ENCODE data around the gene C18orf63.
"Not testable (repeated sequence)": the region's sequence is repeated elsewhere in the genome, so short reads cannot be mapped to it uniquely, and the experiment has no call there.

C18orf63 gene

DNA sequence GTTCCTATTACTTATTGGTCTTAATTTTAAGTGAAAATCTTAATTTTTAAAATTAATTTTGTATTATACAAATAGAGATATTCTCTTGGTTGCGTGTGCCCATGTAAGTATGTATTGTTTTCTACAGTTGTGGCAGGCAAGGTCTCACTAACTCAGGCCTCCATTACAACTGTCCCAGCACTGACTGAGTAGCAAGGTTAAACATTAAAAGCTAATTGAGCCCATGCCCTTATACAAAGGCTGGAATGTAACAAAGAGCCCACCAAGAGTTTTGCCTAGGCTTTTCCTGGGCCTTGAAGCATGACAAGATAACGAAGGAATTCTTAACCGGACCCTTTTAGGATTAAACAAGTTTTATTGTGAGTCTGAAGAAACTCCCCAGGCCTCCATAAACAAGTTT lies 11.2 kb downstream of the C18orf63 start:
- DNase-seq (ENCODE audit: low spot score) = not testable (repeated sequence)

DNA sequence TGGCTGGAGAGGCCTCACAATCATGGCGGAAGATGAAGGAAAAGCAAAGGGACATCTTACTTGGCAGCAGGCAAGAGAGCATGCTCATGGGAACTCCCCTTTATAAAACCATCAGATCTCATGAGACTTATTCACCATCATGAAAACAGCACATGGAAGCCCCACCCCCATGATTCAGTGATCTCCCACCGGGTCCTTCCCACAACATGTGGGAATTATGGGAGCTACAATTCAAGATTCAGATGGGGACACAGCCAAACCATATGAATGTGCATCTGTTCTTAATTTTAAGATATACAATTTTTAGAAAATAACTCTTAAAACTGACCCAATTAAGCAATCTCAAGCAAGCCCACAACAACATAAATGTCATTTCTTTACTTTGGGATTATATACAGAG lies 12.6 kb downstream of the C18orf63 start:
- no peak for DNase-seq (ENCODE audit: low spot score)

DNA sequence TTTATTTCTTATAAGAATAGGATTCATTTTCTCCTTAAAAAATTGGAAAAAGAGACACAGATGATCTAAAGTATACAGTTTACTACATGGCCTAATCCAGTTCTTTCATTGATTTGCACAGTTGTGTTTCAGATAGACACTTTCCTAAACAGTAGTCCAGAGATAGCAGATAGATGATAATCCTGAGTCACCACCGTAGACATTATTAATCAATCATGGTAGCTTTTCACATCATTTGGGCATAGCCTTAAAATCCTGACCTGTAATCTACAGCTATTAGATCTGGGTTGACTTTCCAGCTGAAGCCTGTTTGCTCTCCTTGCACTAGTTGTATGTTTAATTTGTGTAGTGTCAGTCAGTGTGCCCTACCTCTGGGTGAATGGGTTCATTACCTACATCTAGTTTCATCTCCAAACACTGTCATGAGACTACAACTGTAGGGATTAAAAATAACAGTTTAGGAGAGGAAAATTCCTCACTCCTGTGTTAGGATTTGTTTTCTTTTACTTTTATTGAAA lies 14.1 kb downstream of the C18orf63 start:
- no peak for DNase-seq (ENCODE audit: low spot score)

DNA sequence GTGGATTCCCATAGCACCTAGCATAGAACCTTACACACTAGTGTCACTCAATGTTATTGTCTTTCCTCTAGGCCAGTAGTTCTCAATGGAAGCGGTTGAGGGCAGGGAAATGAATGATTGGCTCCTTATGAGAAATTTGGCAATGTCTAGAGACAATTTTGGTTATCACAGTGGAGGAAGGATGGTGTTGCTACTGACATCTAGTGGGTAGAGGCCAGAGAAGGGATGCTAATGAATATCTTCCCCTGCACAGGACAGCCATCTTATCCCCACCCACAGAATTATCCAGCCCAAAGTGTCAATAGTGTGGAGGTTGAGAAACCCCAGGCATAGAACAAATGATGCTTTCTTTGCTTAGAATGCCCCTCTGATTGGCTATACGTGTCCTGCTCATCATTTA lies 15.8 kb downstream of the C18orf63 start:
- DNase-seq (ENCODE audit: low spot score) = no peak

DNA sequence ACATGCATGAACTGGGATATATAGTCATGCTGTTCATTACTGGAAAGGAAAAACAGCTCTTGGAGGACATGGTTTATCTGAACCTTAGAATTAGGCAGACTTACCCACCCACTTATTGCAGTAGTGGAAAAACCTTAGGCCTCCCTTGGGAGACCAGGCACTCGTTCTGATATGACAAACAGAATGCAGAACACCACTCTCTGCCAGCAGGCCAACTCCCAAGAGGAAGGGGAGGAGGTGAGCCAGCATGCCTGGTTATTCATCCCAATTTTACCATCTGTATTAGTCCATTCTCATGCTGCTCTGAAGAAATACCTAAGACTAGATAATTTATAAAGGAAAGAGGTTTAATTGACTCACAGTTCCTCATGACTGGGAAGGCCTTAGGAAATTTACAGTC lies 17.5 kb downstream of the C18orf63 start:
- DNase-seq (ENCODE audit: low spot score) = no peak

DNA sequence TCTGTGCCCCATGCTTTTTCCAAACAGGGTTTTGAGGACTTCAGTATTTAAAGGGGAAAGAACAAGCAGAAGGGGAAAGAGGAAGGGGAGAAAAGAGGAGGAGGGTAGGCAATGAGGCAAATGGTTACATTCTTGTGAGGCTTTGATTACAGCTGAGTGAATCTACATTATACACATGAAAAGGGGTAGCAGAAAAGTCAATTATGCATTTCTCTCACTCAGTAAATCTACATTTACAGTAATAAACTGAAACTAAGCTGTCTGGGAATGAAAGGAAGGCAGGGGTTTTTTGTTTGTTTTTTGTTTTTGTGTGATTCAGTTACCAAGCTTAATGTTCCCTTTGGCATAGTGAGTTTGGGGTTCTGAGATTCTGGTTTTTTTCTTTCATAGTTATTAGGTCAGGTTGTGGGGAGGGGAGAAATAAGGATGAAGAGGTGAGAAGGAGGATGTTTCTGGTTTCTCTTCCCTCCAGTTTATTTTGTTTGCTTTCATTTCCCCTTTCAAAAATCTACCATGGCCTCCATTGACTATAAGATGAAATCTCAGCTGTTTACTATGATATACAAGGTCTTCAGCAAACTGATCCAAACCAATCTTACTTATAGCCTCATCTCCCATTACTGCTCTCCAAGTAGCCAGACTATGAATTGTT lies 18.7 kb downstream of the C18orf63 start:
- DNase-seq (ENCODE audit: low spot score) = no peak

GRCh38 chr18:74336656-74337055 lies 21.0 kb downstream of the C18orf63 start:
- no peak for DNase-seq (ENCODE audit: low spot score)

DNA sequence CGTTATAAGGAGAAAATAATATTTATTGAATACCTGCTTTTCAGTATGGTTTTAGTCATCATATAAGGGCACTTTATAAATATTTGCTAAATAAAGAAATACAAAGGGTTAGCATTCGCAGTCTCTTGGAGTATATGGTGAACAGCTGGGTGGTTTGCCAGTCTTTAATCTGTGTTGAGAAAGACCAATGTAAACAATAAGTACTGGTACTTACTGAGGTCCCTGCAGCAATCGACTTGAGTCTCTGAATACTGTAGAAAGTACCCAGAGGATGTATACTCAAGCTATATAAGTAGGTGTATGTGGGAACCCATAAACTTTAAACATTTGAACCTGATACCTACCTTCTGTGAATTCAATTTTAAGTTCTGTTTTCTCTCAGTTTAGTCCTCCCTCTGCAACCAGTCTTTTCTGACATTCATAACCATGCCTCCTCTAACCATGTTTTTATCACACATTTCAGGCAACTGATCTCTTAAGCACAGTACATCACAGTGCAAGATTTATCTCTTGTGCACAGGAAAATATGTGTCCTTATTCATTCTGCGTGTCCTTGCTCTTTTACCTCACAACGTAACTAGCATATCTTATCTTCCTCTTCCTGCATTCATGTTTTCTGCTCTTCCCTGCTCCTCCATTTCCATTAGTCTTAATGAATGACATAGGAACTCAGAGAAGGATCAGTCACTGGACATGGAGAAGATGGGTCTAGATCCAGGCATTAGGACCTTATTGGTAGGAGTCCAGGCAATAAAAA lies 21.7 kb downstream of the C18orf63 start:
- DNase-seq (ENCODE audit: low spot score) = no peak

DNA sequence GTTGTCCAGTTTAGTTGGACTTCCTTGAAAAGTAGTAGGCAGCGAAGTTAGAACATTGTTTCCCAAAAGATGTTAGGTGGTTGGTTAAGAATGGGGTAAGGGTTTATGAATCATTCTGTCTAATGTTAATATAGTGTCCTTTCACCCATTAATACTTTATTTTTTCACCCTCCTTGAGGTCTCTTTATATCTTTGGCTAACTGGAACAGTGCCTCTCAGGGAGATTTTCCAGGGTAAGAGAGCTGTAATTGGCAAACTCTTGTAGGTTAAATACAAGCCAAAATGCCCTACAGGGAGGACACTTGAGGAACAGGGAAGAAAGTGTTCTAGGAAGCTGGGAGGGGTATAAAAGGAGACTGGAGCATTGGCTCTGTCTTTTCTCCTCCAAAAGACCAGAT lies 22.3 kb downstream of the C18orf63 start:
- DNase-seq (ENCODE audit: low spot score) = no peak

DNA sequence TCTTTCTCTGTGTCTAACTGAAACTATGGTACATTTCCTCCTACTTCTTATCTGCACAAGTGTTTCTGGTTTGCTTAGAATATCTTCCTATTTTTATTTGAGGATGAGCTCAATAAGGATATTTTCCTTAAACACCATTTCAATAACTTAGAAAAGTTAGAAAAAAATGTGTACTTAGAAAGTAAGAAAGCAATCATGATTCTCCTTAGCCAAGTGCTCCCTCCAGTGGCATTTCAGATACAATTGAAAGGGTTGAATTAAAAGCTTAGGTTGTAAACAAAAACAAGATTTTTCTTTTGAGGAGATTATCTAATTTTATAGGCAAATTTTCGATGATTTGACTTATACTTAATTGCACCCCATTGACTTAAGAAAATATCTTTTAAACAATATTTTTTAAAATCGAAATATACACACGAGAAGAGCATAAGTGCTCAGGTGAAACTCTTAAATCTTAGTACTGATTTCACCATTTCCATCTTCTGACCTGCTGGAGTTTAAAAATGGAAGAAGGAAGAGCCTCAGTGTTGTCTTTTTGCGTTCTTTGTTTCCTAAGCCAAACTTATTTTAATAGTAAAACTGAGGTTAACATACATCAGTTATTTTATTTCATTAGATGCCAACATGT lies 26.9 kb downstream of the C18orf63 start:
- peak; percentile 38 for DNase-seq (ENCODE audit: low spot score)

DNA sequence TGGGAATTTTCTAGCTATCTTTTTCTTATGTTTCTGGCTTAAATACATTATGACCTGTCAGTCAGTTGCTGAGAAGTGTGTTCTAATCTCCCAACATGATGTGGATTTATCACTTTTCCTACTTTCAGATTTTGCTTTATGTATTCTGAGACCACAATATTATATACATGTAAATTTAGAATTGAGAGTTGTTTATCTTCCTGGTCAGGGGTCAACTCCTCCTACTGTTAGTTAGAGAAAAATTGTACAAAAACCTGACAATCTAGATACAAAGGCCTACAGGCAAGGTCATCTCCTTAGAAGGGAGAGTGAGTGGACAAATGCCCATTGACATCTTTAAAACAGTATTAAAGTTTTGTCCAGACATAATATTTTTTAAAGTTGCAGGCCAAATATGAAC lies 30.6 kb downstream of the C18orf63 start:
- DNase-seq (ENCODE audit: low spot score) = no peak

- no peak for DNase-seq (ENCODE audit: low spot score)
These were observed 32.9 kb downstream of the C18orf63 start for GRCh38 chr18:74348581-74348980.

DNA sequence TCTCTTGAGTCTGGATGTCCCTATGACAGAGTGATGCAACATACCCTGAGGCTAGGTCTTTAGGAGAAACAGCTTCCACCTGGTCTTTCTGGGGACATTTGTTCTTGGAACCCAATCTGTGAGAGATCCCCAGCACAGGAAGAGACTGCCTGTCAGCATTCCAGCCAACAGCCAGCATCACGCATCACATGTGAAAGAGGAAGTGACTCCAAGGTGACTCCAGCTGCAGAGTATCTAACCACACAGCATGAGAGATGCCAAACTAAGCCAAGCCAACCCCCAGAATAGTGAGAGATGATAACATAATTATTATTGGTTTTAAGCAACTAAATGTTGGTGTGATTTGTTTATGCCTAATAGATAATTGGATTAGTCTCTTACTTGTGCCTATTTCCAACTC lies 35.7 kb downstream of the C18orf63 start:
- DNase-seq (ENCODE audit: low spot score) = no peak

DNA sequence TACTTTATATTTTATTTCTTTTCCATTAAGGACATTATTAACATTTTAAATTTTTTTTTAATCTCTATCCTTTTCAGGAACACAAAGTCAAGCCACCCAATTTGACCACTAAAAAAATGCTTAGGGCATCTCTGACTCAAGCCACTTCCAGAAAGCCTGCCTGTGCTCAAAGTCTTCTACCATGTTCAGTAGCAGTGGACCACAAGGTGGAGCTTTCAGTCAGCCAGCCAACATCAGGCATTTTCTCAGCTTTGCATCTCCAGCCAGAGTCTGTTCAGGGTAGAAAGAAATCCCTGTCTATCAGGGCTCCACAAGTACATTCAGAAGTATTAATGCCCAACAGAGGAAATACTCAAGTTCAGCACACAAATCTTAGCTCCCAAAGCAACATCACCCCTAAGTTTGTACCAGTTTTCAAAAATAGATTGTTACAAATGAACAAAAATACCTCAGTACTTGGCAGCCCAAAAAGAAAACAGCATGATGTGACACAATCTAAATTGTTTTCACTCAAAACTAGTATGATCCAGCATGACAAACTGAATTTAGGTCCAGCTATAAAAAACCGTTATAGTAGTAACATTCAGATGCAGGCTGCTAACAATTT lies 37.6 kb downstream of the C18orf63 start:
- peak; percentile 59 for DNase-seq (ENCODE audit: low spot score)

DNA sequence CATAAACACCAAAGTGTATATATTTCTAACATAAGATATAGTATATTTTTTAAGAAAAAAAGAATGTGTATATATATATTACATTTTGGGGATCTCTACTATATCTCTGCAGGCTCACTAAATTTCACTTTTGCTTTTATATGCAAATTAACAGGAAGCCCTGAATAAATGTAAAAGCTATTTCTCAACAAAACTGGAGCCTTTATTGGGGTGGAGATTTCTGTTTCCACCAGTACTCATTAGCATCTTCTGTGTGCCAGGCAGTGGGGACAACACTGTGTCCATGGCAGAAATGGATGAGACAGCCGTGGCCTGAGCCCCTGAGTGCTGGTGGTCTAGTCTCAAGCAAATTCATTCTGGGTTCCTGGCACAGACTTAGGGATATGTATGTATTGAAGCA lies 41.3 kb downstream of the C18orf63 start:
- DNase-seq (ENCODE audit: low spot score) = no peak

GRCh38 chr18:74360852-74361655 lies 45.4 kb downstream of the C18orf63 start:
- no peak for DNase-seq (ENCODE audit: low spot score)

- no peak for DNase-seq (ENCODE audit: low spot score)
These were observed 52.3 kb downstream of the C18orf63 start for GRCh38 chr18:74367905-74368304.

GRCh38 chr18:74368901-74369705 lies 53.5 kb downstream of the C18orf63 start:
- no peak for DNase-seq (ENCODE audit: low spot score)

- DNase-seq (ENCODE audit: low spot score) = no peak
These were observed 54.5 kb downstream of the C18orf63 start for GRCh38 chr18:74370115-74370514.

GRCh38 chr18:74373428-74373827 lies 57.8 kb downstream of the C18orf63 start:
- DNase-seq (ENCODE audit: low spot score) = peak; percentile 65

DNA sequence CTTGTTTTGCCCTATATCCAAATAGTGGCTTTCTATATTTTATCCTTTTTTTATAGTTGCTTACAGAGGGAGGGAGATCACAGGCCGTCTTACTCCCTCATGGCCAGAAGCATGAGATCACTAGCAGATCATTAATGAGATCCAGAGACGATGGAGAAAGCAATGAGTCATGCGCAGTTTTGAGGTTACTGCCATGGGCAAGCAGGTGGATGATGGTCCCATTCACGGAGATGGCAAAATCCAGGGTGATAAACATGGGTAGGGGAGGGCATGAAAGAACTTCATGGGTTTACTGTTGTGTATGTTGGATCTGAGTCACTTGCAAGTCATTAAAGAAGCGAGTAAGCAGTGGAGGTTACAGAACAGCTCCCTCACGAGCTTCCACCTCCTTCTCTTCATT lies 60.4 kb downstream of the C18orf63 start:
- DNase-seq (ENCODE audit: low spot score) = no peak
